ENCODE measurements around the gene ANKAR.
"Not testable (repeated sequence)": the region's sequence is repeated elsewhere in the genome, so short reads cannot be mapped to it uniquely, and the experiment has no call there.

ANKAR gene

DNA sequence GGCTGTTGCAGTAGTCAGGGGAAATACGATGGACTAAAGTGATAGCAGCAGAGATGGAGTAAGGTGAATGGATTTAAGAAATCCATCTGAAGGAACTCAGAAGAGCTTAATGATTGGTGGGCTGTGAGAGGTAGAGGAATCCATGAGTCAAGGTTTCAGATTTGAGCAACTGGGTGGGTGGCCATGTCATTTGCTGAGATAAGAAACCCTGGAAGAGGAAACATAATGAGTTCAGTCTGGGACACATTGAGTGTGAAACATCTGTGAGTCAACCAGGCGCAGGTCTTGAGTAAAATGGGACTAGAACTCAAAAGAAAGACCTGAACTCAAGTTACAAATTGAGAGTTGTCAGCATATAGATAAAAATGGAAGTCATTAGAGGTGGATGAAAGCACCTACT is 32.9 kb upstream of the ANKAR start:
- peak; percentile 35 to 49 for DNase-seq (ENCODE audit: low read depth in 2 of 2)

DNA sequence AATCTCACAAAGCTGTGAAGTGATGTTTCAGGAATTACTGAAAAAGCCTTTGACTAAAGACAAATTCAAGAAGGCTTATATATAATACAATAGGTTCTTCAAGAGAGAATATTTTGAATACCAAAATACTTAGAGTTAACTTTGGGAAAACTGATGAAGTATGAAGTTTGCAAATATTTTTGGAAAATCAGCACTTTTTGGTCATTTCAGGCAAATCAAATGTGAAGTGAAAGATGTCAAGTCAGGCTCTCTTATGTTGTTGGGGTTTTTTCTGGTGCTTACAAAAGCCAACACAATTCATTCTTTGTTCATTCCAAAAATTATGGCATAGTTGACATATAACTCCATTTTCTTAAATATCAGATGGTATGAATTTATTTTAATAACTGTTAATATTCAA is 27.9 kb upstream of the ANKAR start:
- DNase-seq (ENCODE audit: low read depth in 2 of 2), result no peak
- no peak overlapping the region for H3K4me3 ChIP-seq (replicated peaks in 1 of 2; ENCODE audit: low read depth in 2 of 2, low read length in 2 of 2)
- TF ChIP-seq, protein P1, sequence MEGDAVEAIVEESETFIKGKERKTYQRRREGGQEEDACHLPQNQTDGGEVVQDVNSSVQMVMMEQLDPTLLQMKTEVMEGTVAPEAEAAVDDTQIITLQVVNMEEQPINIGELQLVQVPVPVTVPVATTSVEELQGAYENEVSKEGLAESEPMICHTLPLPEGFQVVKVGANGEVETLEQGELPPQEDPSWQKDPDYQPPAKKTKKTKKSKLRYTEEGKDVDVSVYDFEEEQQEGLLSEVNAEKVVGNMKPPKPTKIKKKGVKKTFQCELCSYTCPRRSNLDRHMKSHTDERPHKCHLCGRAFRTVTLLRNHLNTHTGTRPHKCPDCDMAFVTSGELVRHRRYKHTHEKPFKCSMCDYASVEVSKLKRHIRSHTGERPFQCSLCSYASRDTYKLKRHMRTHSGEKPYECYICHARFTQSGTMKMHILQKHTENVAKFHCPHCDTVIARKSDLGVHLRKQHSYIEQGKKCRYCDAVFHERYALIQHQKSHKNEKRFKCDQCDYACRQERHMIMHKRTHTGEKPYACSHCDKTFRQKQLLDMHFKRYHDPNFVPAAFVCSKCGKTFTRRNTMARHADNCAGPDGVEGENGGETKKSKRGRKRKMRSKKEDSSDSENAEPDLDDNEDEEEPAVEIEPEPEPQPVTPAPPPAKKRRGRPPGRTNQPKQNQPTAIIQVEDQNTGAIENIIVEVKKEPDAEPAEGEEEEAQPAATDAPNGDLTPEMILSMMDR (IDR thresholded peaks at IDR 0.05; ENCODE audit: low read depth, low read length), result no peak

More for the DNA sequence above, 32.9 kb upstream of the ANKAR start:
- TF ChIP-seq, protein P1 (IDR thresholded peaks at IDR 0.05; ENCODE audit: low read depth, low read length), result no peak
- no peak overlapping the region for H3K4me3 ChIP-seq (replicated peaks in 1 of 2; ENCODE audit: low read depth in 2 of 2, low read length in 2 of 2)

DNA sequence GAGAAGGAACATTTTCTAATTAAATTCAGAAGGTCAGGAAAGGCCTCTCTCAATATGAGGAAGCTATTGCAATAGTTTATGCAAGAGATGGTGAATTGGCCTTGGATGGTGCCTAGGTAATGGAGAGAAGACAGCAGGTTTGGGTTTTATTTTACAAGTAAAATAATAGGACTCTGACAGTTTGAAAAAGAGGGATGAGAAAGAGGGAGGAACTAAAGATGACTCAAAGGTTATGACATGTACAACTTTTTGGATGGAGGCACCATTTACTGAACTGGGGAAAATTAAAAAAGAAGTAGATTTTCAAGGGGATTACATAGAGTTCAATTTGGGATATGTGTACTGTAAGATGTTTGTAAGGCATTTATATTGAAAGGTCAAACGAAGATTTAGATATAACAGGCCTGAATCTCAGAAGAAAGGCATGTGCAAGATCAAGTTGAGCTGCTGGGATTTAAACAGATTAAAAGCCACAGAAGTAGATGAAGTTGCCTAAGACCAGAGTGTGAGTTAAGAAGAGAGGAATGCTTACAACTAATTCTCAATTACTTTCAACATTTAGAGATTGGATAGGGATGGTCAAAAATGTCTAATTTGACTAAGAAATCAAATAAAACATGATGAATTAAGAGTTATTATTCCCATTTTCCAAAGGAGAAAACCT is 25.5 kb upstream of the ANKAR start:
- DNase-seq (ENCODE audit: low read depth in 2 of 2), result peak; percentile 58 to 62
- TF ChIP-seq, protein P1 (IDR thresholded peaks at IDR 0.05; ENCODE audit: low read depth, low read length), result no peak
- no peak overlapping the region for H3K4me3 ChIP-seq (replicated peaks in 1 of 2; ENCODE audit: low read depth in 2 of 2, low read length in 2 of 2)

DNA sequence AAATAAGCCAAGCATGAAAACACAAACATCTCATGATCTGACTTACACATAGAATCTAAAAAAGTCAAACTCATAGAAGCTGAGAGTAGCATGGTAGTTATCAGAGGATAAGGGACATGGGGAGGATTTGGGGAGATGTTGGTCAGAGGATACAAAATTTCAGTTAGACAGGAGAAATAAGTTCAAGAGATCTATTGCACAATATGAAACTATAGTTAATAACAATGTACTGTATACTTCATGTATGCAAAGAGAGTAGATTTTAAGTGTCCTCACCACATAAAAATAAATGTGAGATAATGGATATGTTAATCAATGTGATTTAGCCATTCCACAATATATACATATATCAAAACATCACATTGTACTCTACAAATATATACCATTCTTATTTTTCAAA is 23.2 kb upstream of the ANKAR start:
- H3K4me3 ChIP-seq (replicated peaks in 1 of 2; ENCODE audit: low read depth in 2 of 2, low read length in 2 of 2), result no peak overlapping the region
- no peak for DNase-seq (ENCODE audit: low read depth in 2 of 2)
- TF ChIP-seq, protein P1 (IDR thresholded peaks at IDR 0.05; ENCODE audit: low read depth, low read length), result no peak

DNA sequence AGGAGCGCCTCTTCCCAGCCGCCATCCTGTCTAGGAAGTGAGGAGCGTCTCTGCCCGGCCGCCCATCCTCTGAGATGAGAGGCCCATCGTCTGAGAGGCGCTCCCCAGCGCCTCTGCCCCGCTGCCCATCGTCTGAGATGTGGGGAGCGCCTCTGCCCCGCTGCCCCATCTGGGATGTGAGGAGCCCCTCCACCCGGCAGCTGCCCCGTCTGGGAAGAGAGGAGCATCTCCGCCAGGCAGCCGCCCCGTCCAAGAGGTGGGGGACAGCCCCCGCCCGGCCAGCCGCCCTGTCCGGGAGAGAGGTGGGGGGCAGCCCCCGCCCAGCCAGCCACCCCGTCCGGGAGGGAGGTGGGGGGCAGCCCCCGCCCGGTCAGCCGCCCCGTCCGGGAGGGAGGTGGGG is 21.0 kb upstream of the ANKAR start:
- not testable (repeated sequence) for DNase-seq (ENCODE audit: low read depth in 2 of 2)

DNA sequence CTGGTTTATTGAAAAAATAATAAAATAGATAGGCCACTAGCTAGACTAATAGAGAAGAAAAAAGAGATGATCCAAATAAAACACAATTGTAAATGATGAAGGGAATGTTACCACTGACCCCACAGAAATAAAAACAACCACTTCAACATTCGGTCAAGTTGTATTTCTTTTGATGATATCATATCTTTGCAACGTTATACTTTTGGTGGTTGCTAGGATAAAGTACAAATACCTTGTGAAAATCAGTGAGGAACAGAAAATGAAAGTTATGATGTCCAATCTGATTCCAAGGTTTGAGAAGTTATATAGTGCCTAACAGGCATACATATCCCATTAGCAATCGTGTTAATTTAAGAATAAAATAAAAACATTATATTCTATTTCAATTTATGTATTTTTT is 19.8 kb upstream of the ANKAR start:
- DNase-seq (ENCODE audit: low read depth in 2 of 2), result no peak
- H3K4me3 ChIP-seq (replicated peaks in 1 of 2; ENCODE audit: low read depth in 2 of 2, low read length in 2 of 2), result no peak overlapping the region
- TF ChIP-seq, protein P1 (IDR thresholded peaks at IDR 0.05; ENCODE audit: low read depth, low read length), result no peak

More for the DNA sequence above, 21.0 kb upstream of the ANKAR start:
- not testable (repeated sequence) for H3K4me3 ChIP-seq (replicated peaks in 1 of 2; ENCODE audit: low read depth in 2 of 2, low read length in 2 of 2)

DNA sequence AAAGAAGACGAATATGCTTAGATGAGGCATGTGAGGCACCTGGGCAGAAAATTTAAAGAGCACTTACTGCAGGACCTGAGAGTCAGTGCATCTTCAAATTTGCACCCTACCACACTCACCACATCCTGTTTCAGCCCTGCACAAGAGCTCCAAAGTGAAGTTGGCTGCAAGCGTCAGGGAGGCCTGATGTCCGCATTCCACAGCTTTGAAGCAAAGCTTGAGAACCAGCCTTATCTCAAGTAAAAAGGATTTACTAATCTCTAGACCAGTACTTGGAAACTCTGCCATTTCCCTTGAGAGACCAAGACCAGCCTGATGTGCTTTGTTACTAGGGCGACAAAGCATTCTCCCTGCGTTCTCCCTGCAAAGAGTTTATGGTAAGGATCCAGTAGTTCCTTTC is 16.6 kb upstream of the ANKAR start:
- H3K4me3 ChIP-seq (replicated peaks in 1 of 2; ENCODE audit: low read depth in 2 of 2, low read length in 2 of 2), result no peak overlapping the region
- TF ChIP-seq, protein P1 (IDR thresholded peaks at IDR 0.05; ENCODE audit: low read depth, low read length), result no peak
- peak; percentile 79 to 98 for DNase-seq (ENCODE audit: low read depth in 2 of 2)
